GM12878 (cell line): ENCODE results near the gene TMED1. TPM values are rescaled to one million over a fixed set of nuclear protein-coding genes. Genes with fewer than 3 reads are reported as not detected.

Experiments used
- ATAC-seq: fragments of 200-7000 bp; cut with Tn5 transposase; 3 replicates; pipeline ENCODE4 v1.9.1; 2020; ENCODE audit warnings: mild to moderate bottlenecking, moderate library complexity
- BruUV-seq: library from RNA; stranded (reverse); fragments of 400-500 nt; replicated peaks from 2 replicates; lab custom pipeline; 2021; lab: Mats Ljungman, UMichigan
- CTCF ChIA-PET: fragments of 300-600 bp; sonication (Branson Sonifier 250); formaldehyde crosslinking; extraction: SDS; loops from one replicate; lab custom pipeline; 2021; ENCODE audit warnings: inconsistent platforms; lab: Yijun Ruan, JAX
- POLR2A ChIA-PET: fragments of 350-600 bp; formaldehyde crosslinking; extraction: SDS; loops from one replicate; lab custom pipeline; 2021; ENCODE audit warnings: inconsistent platforms; lab: Charles Lee
- RAD21 ChIA-PET: fragments of 300-600 bp; sonication (Branson Sonifier 250); formaldehyde crosslinking; loops from one replicate; lab custom pipeline; 2023; ENCODE audit warnings: antibody characterized with exemption; ENCODE audit not compliant: unreplicated experiment; lab: Charles Lee
- SMC1A ChIA-PET: fragments of 300-600 bp; sonication (Branson Sonifier 250); formaldehyde crosslinking; loops from one replicate; lab custom pipeline; 2023; ENCODE audit not compliant: unreplicated experiment, uncharacterized antibody; lab: Charles Lee
- DNase-seq: peaks from one replicate; pipeline ENCODE4 v3.0.0-alpha.2; 2011; ENCODE audit warnings: low read depth, low spot score
- FAIRE-seq: peaks from 3 replicates; lab custom pipeline; 2011; peaks lifted over from hg19 to GRCh38; lab: Jason Lieb, UNC
- H2AFZ ChIP-seq: 2 replicates; pipeline ENCODE4 v1.6.0; 2011; ENCODE audit warnings: low read depth, low read length, control low read depth; ENCODE audit not compliant: control insufficient read depth
- H3K27ac ChIP-seq: 2 replicates; pipeline ENCODE4 v1.5.1; 2011; ENCODE audit warnings: control low read depth; ENCODE audit not compliant: control insufficient read depth, insufficient read depth
- H3K27me3 ChIP-seq, 2 experiments: replicated peaks in 1 of 2; 2 replicates each; pipeline versions ENCODE4 v1.6.0 to v1.6.1; 2011; ENCODE audit warnings: low read length in 1 of 2; ENCODE audit not compliant: control insufficient read depth in 2 of 2, insufficient read depth in 2 of 2
- H3K36me3 ChIP-seq, 2 experiments: 2 replicates each; pipeline ENCODE4 v1.5.1; 2011; ENCODE audit warnings: low read length in 1 of 2; ENCODE audit not compliant: control insufficient read depth in 2 of 2, insufficient read depth in 2 of 2
- H3K4me1 ChIP-seq: 2 replicates; pipeline ENCODE4 v1.6.1; 2011; ENCODE audit warnings: mild to moderate bottlenecking, low read length, moderate library complexity, mixed read lengths; ENCODE audit not compliant: control insufficient read depth, insufficient read depth
- H3K4me2 ChIP-seq: 2 replicates; pipeline ENCODE4 v1.6.0; 2011; ENCODE audit warnings: control low read depth; ENCODE audit not compliant: control insufficient read depth, insufficient read depth
- H3K4me3 ChIP-seq: fragments of 200-600 bp; sonication (generic); 2 replicates; pipeline ENCODE4 v1.5.1; 2016
- H3K79me2 ChIP-seq: 2 replicates; pipeline ENCODE4 v1.6.0; 2011; ENCODE audit warnings: low read length; ENCODE audit not compliant: control insufficient read depth, insufficient read depth
- H3K9ac ChIP-seq: 2 replicates; pipeline ENCODE4 v1.8.0; 2011; ENCODE audit warnings: low read length, control low read depth, mixed read lengths; ENCODE audit not compliant: control insufficient read depth, insufficient read depth
- H3K9me3 ChIP-seq: replicated peaks from 3 replicates; pipeline ENCODE4 v1.5.1; 2011; ENCODE audit warnings: mild to moderate bottlenecking, low read length; ENCODE audit not compliant: control insufficient read depth, insufficient read depth
- H4K20me1 ChIP-seq: 2 replicates; pipeline ENCODE4 v1.6.0; 2011; ENCODE audit not compliant: control insufficient read depth, insufficient read depth
- ATF7 ChIP-seq: fragments of 450-650 bp; IDR thresholded peaks from 2 replicates; pipeline ENCODE4 v1.6.1; 2016; ENCODE audit warnings: low read depth, mild to moderate bottlenecking
- CEBPB ChIP-seq, 2 experiments: fragments of 150-350 bp in 1 of 2; IDR thresholded peaks; 2 replicates each; pipeline ENCODE4 v1.6.1; 2012 to 2014; ENCODE audit warnings: low read depth in 2 of 2, low read length in 2 of 2, borderline replicate concordance in 1 of 2, inconsistent platforms in 1 of 2
- CEBPZ ChIP-seq: fragments of 150-350 bp; IDR thresholded peaks from 2 replicates; pipeline ENCODE4 v1.6.1; 2016; ENCODE audit warnings: low read depth, low read length
- GATAD2B ChIP-seq: fragments of 450-650 bp; conservative IDR thresholded peaks from 2 replicates; pipeline ENCODE4 v1.6.1; 2017; ENCODE audit warnings: low read depth, mild to moderate bottlenecking, moderate library complexity
- HDAC2 ChIP-seq: fragments of 200-600 bp; sonication (generic); IDR thresholded peaks from 2 replicates; pipeline ENCODE4 v1.6.1; 2017
- MEF2B ChIP-seq: fragments of 450-650 bp; IDR thresholded peaks from 2 replicates; pipeline ENCODE4 v1.6.1; 2018; ENCODE audit warnings: mild to moderate bottlenecking, moderate library complexity; ENCODE audit not compliant: partially characterized antibody, poor library complexity, severe bottlenecking
- NFYB ChIP-seq: IDR thresholded peaks from 2 replicates; pipeline ENCODE4 v1.6.1; 2011; ENCODE audit warnings: low read depth, mild to moderate bottlenecking, low read length, improper control_type of control experiment, moderate library complexity; ENCODE audit not compliant: insufficient read depth
- NKRF ChIP-seq: fragments of 450-650 bp; conservative IDR thresholded peaks from 2 replicates; pipeline ENCODE4 v1.6.1; 2017; ENCODE audit warnings: mild to moderate bottlenecking, moderate library complexity
- NR2C1 ChIP-seq: fragments of 450-650 bp; IDR thresholded peaks from 2 replicates; pipeline ENCODE4 v1.6.1; 2017; ENCODE audit warnings: antibody characterized with exemption, mild to moderate bottlenecking, moderate library complexity
- POLR2AphosphoS5 ChIP-seq: IDR thresholded peaks from 2 replicates; pipeline ENCODE4 v1.6.1; 2011; ENCODE audit warnings: mild to moderate bottlenecking, low read length, inconsistent platforms
- RAD21 ChIP-seq: IDR thresholded peaks from 2 replicates; pipeline ENCODE4 v1.6.1; 2011; ENCODE audit warnings: mild to moderate bottlenecking, low read depth, low read length, moderate library complexity; ENCODE audit not compliant: insufficient read depth
- SMC3 ChIP-seq: IDR thresholded peaks from 2 replicates; pipeline ENCODE4 v1.6.1; 2011; ENCODE audit warnings: low read length, improper control_type of control experiment, borderline replicate concordance
- STAT3 ChIP-seq: IDR thresholded peaks from 2 replicates; pipeline ENCODE4 v1.6.1; 2011; ENCODE audit warnings: low read depth, low read length, improper control_type of control experiment
- TBL1XR1 ChIP-seq: IDR thresholded peaks from 2 replicates; pipeline ENCODE4 v1.6.1; 2012; ENCODE audit warnings: low read depth, low read length, improper control_type of control experiment
- ZBTB4 ChIP-seq: fragments of 450-650 bp; formaldehyde crosslinking; IDR thresholded peaks from 2 replicates; pipeline ENCODE4 v1.4.0; 2022; ENCODE audit warnings: mild to moderate bottlenecking, moderate library complexity
- ZSCAN29 ChIP-seq: fragments of 450-650 bp; IDR thresholded peaks from 2 replicates; pipeline ENCODE4 v1.6.1; 2017; ENCODE audit warnings: mild to moderate bottlenecking, moderate library complexity
- ZZZ3 ChIP-seq: IDR thresholded peaks from 2 replicates; pipeline ENCODE4 v1.6.1; 2011; ENCODE audit warnings: low read depth; ENCODE audit not compliant: control insufficient read depth, insufficient read length
- WGBS: methylation state at CpG from one replicate; pipeline ENCODE4 v1.1.6; 2016; ENCODE audit warnings: low lambda C conversion rate; ENCODE audit not compliant: insufficient replicate concordance, insufficient coverage; ENCODE audit errors: missing lambda C conversion rate; 5-methylcytosine and 5-hydroxymethylcytosine counted together
- in situ Hi-C: fragments of 300-500 bp; cut with MboI; formaldehyde crosslinking; loops from 9 replicates; pipeline ENCODE4 v1.14.3; 2018; ENCODE audit warnings: mixed read lengths
- intact Hi-C: fragments of 100-400 bp; cut with micrococcal nuclease; formaldehyde crosslinking; loops from one replicate; pipeline ENCODE4 v1.14.2; 2022; ENCODE audit not compliant: unreplicated experiment
- polyA plus RNA-seq, 11 experiments: library from polyadenylated mRNA; depleted of rRNA in 4 of 11; unstranded in 6 of 11; stranded (reverse) in 5 of 11; fragments of >200 nt; fragmentation: Nextera tagmentation in 4 of 11; fragmentation: Illumina TruSeq in 1 of 11; extraction: Ambion mirVana in 4 of 11; extraction: Trizol in 1 of 11; gene quantifications; 1 replicate in 1 of 11; 2 replicates in 10 of 11; pipeline versions ENCODE4 v1.2.1 to v1.2.3, GENCODE V29; 2011 to 2016; ENCODE audit warnings: inconsistent platforms in 2 of 11, missing spikeins in 2 of 11, low read depth in 1 of 11
- total RNA-seq, 4 experiments: library from RNA; depleted of rRNA in 3 of 4; stranded (reverse); fragments of >200 nt in 3 of 4; fragmentation: Illumina TruSeq in 1 of 4; extraction: Trizol in 1 of 4; gene quantifications; 2 replicates each; pipeline versions ENCODE4 v1.2.1 to v1.2.3, GENCODE V29; 2013 to 2021

Gene TMED1
- total and polyA plus RNA-seq, 10 of the 15 experiments (the other 5 are each of a cell fraction or from before 2014, with no cell fraction given) = 0.60 to 23.1 (median 12.3) TPM

- no peaks in the 10 kb centered on the region for H3K9me3 ChIP-seq
- FAIRE-seq (no peak), ATAC-seq (no peak), DNase-seq (no peak)
- in situ Hi-C loops (no loop called here), intact Hi-C loops (no loop called here)
- RAD21 ChIA-PET = no interaction called here
- WGBS = 95% methylated on average over 21 of the region's 21 CpGs
- no peak overlapping the region for H2AFZ ChIP-seq
- CTCF ChIA-PET = no interaction called here
- H3K9ac ChIP-seq = no peak overlapping the region
- H3K36me3 ChIP-seq = peaks cover 9 to 21% of the 10 kb centered on the region in 2 experiments
- H3K4me2 ChIP-seq = no peak overlapping the region
- BruUV-seq = no TSS peak
- no peaks in the 10 kb centered on the region for H3K4me1 ChIP-seq
- SMC1A ChIA-PET = no interaction called here
- H3K79me2 ChIP-seq = no peaks in the 10 kb centered on the region
- H4K20me1 ChIP-seq = no peaks in the 10 kb centered on the region; the same call in 1 of the 2 replicates
- no peak overlapping the region for H3K4me3 ChIP-seq
- H3K27ac ChIP-seq = no peak overlapping the region
- no peaks in the 10 kb centered on the region for H3K27me3 ChIP-seq
- POLR2A ChIA-PET = no interaction called here
- TF ChIP-seq SMC3 (no peak), NR2C1 (no peak), ATF7 (no peak), ZSCAN29 (no peak), GATAD2B (no peak), NKRF (no peak), NFYB (no peak), HDAC2 (no peak), MEF2B (no peak), ZBTB4 (CRISPR knock-in tag) (no peak), RAD21 (no peak), POLR2AphosphoS5 (no peak), STAT3 (no peak), CEBPZ (no peak), ZZZ3 (no peak), CEBPB (IDR thresholded peaks at IDR 0.05; ENCODE audit: borderline replicate concordance in 1 of 2, low read depth in 2 of 2, low read length in 2 of 2) (no peak), TBL1XR1 (no peak)
Measured at GRCh38 chr19:10815969-10816644, 19.9 kb downstream of the TMED1 start.
